VCaP (cell line): ENCODE measurements around the gene MFAP5.

Source experiments
- H3K27ac ChIP-seq: fragments of 450-650 bp; 2 replicates; pipeline ENCODE4 v1.5.1; 2017
- TF ChIP-seq, protein P1 (sequence below): fragments of 450-650 bp; conservative IDR thresholded peaks from 2 replicates; pipeline ENCODE4 v1.5.1; 2017; ENCODE audit warnings: mild to moderate bottlenecking, moderate library complexity

MFAP5 gene, protein sequence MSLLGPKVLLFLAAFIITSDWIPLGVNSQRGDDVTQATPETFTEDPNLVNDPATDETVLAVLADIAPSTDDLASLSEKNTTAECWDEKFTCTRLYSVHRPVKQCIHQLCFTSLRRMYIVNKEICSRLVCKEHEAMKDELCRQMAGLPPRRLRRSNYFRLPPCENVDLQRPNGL

DNA sequence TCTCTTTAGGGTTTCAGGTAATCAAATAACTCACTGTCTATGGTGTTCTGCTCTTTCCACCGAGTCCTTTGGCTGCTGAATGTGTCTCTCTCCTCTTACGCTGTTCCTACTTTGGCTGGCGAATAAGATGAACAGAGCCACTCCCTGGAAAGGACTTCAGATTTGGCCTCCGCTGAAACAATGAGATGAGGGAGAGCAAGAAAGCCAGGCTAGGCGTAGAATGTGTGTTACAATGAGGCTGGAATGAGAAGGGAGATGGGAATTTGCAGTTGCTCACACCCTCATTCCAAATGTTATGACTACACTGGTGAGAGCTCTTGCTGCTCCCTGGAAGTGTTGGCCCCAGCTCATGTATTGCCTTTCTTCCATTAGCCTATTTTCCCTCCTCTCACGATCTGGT lies at the start of gene MFAP5:
Gene MFAP5 (minus strand): TSS at position 234 of the 400 bp plus-strand sequence. CDS start 722 bp downstream, outside the sequence.
- TF ChIP-seq, protein P1, sequence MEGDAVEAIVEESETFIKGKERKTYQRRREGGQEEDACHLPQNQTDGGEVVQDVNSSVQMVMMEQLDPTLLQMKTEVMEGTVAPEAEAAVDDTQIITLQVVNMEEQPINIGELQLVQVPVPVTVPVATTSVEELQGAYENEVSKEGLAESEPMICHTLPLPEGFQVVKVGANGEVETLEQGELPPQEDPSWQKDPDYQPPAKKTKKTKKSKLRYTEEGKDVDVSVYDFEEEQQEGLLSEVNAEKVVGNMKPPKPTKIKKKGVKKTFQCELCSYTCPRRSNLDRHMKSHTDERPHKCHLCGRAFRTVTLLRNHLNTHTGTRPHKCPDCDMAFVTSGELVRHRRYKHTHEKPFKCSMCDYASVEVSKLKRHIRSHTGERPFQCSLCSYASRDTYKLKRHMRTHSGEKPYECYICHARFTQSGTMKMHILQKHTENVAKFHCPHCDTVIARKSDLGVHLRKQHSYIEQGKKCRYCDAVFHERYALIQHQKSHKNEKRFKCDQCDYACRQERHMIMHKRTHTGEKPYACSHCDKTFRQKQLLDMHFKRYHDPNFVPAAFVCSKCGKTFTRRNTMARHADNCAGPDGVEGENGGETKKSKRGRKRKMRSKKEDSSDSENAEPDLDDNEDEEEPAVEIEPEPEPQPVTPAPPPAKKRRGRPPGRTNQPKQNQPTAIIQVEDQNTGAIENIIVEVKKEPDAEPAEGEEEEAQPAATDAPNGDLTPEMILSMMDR = no peak
- H3K27ac ChIP-seq = no peak within 1 kb of the TSS

DNA sequence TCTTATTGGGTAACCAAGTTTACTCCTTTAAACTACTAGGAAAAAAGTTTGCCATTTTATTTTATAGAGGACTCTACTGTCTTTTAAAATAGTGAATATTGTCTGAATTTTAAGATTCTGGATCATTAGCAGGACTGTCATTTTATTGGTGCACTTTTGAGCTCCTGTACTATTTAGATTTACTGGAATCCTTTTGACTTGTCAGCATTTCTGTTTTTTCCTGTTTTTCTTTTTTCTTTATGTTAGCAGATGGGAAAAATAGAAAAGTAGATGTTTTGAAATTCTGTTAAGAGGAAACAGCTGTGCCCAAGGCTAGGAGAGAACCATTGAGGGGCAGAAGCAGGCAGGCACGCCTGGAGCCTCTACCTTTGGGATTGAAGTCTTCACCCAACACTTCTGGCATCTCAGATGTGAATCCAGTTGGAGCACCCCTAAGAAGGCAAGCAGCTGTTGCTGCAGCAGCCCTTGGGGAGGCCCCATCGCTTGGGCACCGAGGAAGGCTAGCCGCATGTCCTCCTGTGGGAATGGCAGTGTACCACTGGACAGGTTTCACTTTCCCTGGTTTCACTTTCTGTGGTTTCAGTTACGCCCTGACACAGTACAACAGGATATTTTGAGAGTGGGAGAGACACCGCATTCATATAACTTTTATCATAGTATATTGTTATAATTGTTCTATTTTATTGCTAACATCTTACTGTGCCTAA lies 46.7 kb upstream of the MFAP5 start:
- no peak overlapping the region for H3K27ac ChIP-seq
- TF ChIP-seq, protein P1 = no peak

DNA sequence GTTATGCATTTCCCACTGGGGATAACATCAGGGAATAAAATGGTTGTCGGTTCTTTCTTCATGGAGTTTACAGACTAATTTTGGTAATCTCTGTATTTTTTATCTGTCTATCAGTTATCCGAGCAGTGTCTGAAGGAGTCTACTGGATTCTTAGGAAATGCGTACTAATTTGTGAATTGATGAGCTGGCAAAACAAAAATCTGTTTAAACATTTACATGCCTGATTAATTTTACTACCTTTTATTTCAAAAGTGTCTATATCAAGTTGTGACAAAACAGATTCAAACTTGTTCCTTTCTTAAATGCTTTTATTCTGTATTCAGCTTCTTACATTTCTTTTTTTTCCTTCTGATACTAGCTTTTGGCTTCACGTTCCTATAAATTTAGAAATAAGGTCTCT lies 39.5 kb upstream of the MFAP5 start:
- TF ChIP-seq, protein P1 = no peak
- H3K27ac ChIP-seq = no peak overlapping the region

DNA sequence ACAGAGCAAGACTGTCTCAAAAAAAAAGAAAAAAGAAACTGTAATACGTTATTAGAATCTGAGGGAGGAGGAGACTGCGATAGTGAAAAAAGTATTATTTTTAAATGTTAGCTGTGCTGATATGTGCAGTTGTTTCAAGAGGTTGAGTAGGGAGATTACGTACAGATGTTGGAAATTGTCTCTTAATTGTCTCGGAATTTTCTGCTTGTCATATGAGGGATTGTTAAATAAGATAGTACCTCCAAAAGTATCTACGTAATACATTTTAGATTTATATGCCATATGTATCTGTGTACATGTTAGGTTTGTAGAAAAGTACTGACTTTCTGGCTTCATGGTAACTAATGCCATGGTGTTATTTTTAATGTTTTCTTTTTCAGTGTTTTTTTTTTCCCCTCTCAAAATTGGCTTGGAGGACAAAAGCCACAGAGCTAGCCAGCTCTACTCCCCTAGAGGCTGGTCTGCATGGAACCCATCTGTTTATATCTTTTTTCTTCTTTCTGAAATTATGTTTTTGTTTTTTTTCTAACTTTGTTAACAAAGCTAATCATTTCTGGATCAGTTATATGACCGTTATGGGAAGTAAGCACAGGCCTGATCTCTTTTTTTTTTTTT lies 38.5 kb upstream of the MFAP5 start:
- no peak overlapping the region for H3K27ac ChIP-seq
- TF ChIP-seq, protein P1 = no peak

DNA sequence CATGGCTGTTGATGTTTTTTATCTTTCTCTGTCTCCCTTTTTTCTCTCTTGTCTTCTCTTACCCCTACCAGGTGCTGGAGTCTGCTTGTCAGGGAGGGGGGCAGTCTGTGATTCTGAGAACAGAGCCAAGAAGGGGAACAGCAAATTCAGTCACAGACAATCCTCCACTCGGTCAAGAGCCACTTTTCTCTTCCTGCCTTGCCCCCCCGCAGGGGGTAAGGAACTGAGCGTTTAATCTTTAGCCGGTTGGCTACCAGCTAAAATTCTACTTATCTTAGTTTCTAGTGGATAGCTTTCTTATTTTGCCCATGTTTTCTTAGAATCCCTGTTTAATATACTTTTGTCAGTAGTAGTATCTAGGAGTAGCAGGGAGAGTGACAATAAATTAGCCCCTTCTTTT lies 37.1 kb upstream of the MFAP5 start:
- no peak overlapping the region for H3K27ac ChIP-seq
- TF ChIP-seq, protein P1 = no peak

DNA sequence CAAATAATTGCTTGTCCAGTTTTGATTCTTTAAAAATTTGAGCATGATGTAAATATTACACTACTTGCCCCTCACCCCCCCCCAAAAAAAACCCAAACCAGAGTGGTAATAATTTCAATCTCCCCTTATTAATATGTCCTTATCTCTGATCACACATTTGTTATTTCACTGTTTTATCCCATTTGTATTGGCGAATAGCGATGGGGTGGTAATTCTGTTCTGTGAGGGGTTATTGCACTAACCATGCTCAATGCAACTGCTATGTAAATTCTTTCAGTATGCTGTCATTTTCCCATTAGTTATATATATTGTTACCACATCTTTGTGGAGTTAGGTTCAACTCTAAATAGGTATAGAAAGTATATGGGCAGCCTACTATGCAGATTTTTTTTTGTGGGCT lies 36.3 kb upstream of the MFAP5 start:
- peak overlapping the region; percentile 93 for H3K27ac ChIP-seq

More for the DNA sequence above, 36.3 kb upstream of the MFAP5 start:
- TF ChIP-seq, protein P1 = no peak
